ENCODE results near the gene CPXM2. TPM values are rescaled to one million over a fixed set of nuclear protein-coding genes. Genes with fewer than 3 reads are reported as not detected.

Gene CPXM2
- total RNA-seq, 2 experiments from 2014 or later = not detected

- no peaks in the 10 kb centered on the region for H3K79me2 ChIP-seq (ENCODE audit: insufficient read depth, low read depth, low read length)
- no peak overlapping the region for H3K27ac ChIP-seq (ENCODE audit: low read depth, low read length, poor library complexity, severe bottlenecking)
- H4K20me1 ChIP-seq (ENCODE audit: insufficient read depth, low read length) = no peaks in the 10 kb centered on the region
- no peak for DNase-seq (ENCODE audit: low spot score)
- no peaks in the 10 kb centered on the region for H3K9me2 ChIP-seq (ENCODE audit: insufficient read depth, low read length)
- ChIA-PET CTCF (ENCODE audit: unreplicated experiment) (no interaction called here), POLR2A (no interaction called here)
- H3K4me3 ChIP-seq (ENCODE audit: low read depth, low read length, poor library complexity, severe bottlenecking) = no peak overlapping the region
- no peak overlapping the region for H2AFZ ChIP-seq (ENCODE audit: low read length)
- no TSS peak for BruUV-seq (replicated peaks)
- TF ChIP-seq, protein P1, sequence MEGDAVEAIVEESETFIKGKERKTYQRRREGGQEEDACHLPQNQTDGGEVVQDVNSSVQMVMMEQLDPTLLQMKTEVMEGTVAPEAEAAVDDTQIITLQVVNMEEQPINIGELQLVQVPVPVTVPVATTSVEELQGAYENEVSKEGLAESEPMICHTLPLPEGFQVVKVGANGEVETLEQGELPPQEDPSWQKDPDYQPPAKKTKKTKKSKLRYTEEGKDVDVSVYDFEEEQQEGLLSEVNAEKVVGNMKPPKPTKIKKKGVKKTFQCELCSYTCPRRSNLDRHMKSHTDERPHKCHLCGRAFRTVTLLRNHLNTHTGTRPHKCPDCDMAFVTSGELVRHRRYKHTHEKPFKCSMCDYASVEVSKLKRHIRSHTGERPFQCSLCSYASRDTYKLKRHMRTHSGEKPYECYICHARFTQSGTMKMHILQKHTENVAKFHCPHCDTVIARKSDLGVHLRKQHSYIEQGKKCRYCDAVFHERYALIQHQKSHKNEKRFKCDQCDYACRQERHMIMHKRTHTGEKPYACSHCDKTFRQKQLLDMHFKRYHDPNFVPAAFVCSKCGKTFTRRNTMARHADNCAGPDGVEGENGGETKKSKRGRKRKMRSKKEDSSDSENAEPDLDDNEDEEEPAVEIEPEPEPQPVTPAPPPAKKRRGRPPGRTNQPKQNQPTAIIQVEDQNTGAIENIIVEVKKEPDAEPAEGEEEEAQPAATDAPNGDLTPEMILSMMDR (conservative IDR thresholded peaks at IDR 0.05; ENCODE audit: low read length) = no peak
- TF ChIP-seq EZH2phosphoT487 (IDR thresholded peaks at IDR 0.05; ENCODE audit: borderline replicate concordance, low read depth, low read length) = no peak
- no peaks in the 10 kb centered on the region for H3K4me1 ChIP-seq (ENCODE audit: insufficient read depth, low read length, poor library complexity, severe bottlenecking)
- H3K9me3 ChIP-seq (ENCODE audit: low read length) = no peaks in the 10 kb centered on the region
- intact Hi-C loops (cut with micrococcal nuclease; ENCODE audit: unreplicated experiment) = no loop called here
- H3K36me3 ChIP-seq (ENCODE audit: insufficient read depth, low read length) = no peaks in the 10 kb centered on the region
- no peak overlapping the region for H3K4me2 ChIP-seq (ENCODE audit: low read length)
These were observed 99.2 kb downstream of the CPXM2 start for GRCh38 chr10:123792248-123792978.

GRCh38 chr10:123790132-123790885 lies 101.3 kb downstream of the CPXM2 start:
- H3K4me2 ChIP-seq (ENCODE audit: low read length) = no peak overlapping the region
- no peaks in the 10 kb centered on the region for H3K4me1 ChIP-seq (ENCODE audit: insufficient read depth, low read length, poor library complexity, severe bottlenecking)
- no peaks in the 10 kb centered on the region for H3K9me3 ChIP-seq (ENCODE audit: low read length)
- intact Hi-C loops (cut with micrococcal nuclease; ENCODE audit: unreplicated experiment) = no loop called here
- no peaks in the 10 kb centered on the region for H3K79me2 ChIP-seq (ENCODE audit: insufficient read depth, low read depth, low read length)
- H3K4me3 ChIP-seq (ENCODE audit: low read depth, low read length, poor library complexity, severe bottlenecking) = no peak overlapping the region
- H4K20me1 ChIP-seq (ENCODE audit: insufficient read depth, low read length) = no peaks in the 10 kb centered on the region
- TF ChIP-seq, protein P1 (conservative IDR thresholded peaks at IDR 0.05; ENCODE audit: low read length) = no peak
- no peak for TF ChIP-seq EZH2phosphoT487 (IDR thresholded peaks at IDR 0.05; ENCODE audit: borderline replicate concordance, low read depth, low read length)
- no TSS peak for BruUV-seq (replicated peaks)
- H2AFZ ChIP-seq (ENCODE audit: low read length) = no peak overlapping the region
- DNase-seq (ENCODE audit: low spot score) = no peak
- CTCF ChIA-PET (ENCODE audit: unreplicated experiment) = no interaction called here
- no peaks in the 10 kb centered on the region for H3K9me2 ChIP-seq (ENCODE audit: insufficient read depth, low read length)
- no peaks in the 10 kb centered on the region for H3K36me3 ChIP-seq (ENCODE audit: insufficient read depth, low read length)
- POLR2A ChIA-PET = no interaction called here
- no peak overlapping the region for H3K27ac ChIP-seq (ENCODE audit: low read depth, low read length, poor library complexity, severe bottlenecking)

DNA sequence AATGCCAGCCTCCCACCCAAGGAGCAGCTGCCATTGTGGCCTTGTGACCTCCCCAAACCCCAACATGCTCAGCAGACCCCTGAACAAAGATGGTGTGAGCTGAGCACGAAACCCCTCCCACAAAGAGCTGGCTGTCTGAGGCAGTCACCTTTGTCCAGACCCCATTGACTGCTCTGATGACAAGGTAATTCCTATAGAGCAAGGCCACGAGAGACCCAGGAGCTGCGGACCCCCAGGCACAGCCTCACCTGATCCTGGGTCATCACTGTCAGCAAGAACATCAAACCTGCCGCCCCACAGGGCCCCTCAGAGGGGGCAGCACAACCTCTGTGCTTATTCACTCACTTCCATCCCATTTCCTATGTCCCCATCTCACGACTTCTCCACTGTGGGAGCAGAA lies 102.6 kb downstream of the CPXM2 start:
- CTCF ChIA-PET (ENCODE audit: unreplicated experiment) = no interaction called here

More for the DNA sequence above, 102.6 kb downstream of the CPXM2 start:
- TF ChIP-seq, protein P1 (conservative IDR thresholded peaks at IDR 0.05; ENCODE audit: low read length) = no peak
- TF ChIP-seq EZH2phosphoT487 (IDR thresholded peaks at IDR 0.05; ENCODE audit: borderline replicate concordance, low read depth, low read length) = no peak
- DNase-seq (ENCODE audit: low spot score) = no peak
- Histone ChIP-seq H3K4me1 (ENCODE audit: insufficient read depth, low read length, poor library complexity, severe bottlenecking) (no peaks in the 10 kb centered on the region), H3K36me3 (ENCODE audit: insufficient read depth, low read length) (no peaks in the 10 kb centered on the region), H3K79me2 (ENCODE audit: insufficient read depth, low read depth, low read length) (no peaks in the 10 kb centered on the region), H3K4me2 (ENCODE audit: low read length) (no peak overlapping the region), H2AFZ (ENCODE audit: low read length) (no peak overlapping the region), H3K4me3 (ENCODE audit: low read depth, low read length, poor library complexity, severe bottlenecking) (no peak overlapping the region), H3K9me2 (ENCODE audit: insufficient read depth, low read length) (no peaks in the 10 kb centered on the region), H3K27ac (ENCODE audit: low read depth, low read length, poor library complexity, severe bottlenecking) (no peak overlapping the region), H4K20me1 (ENCODE audit: insufficient read depth, low read length) (no peaks in the 10 kb centered on the region), H3K9me3 (ENCODE audit: low read length) (no peaks in the 10 kb centered on the region)
- intact Hi-C loops (cut with micrococcal nuclease; ENCODE audit: unreplicated experiment) = no loop called here
- POLR2A ChIA-PET = interaction anchor here (0.7 kb wide), 1 partner anchor 15 kb away, joined by 4 read pairs; no protein-coding TSS in a partner anchor
- BruUV-seq (replicated peaks) = no TSS peak

Data from OCI-LY7 (cell line).